ENCODE data around the gene SND1.

The SND1 gene

GRCh38 chr7:127980901-127981300 lies 328.9 kb downstream of the SND1 start:
- Histone ChIP-seq H3K27ac (ENCODE audit: low read length, poor library complexity, severe bottlenecking) (no peak overlapping the region), H4K91ac (ENCODE audit: low read length) (no peak overlapping the region), H3K27me3 (ENCODE audit: control insufficient read depth in 1 of 2, insufficient read depth in 1 of 2, low read length in 2 of 2) (no peaks in the 10 kb centered on the region), H3K23ac (ENCODE audit: low read length in 2 of 2) (no peak overlapping the region), H3K9me3 (ENCODE audit: control insufficient read depth, low read length) (peaks cover 3% of the 10 kb centered on the region), H3K18ac (ENCODE audit: low read depth in 1 of 2, low read length in 2 of 2) (no peak overlapping the region), H2BK120ac (ENCODE audit: low read depth, low read length) (no peak overlapping the region), H3K9ac (ENCODE audit: low read length) (no peak overlapping the region), H3K36me3 (ENCODE audit: control insufficient read depth in 1 of 2, insufficient read depth in 2 of 2, low read depth in 1 of 2, low read length in 2 of 2) (peaks cover 15% of the 10 kb centered on the region in 2 experiments), H2BK12ac (ENCODE audit: low read length in 2 of 2) (no peak overlapping the region), H3K4me2 (ENCODE audit: low read length, poor library complexity, severe bottlenecking) (no peak overlapping the region), H3K4ac (ENCODE audit: low read depth in 1 of 2, low read length in 2 of 2) (no peak overlapping the region), H2BK15ac (ENCODE audit: low read depth, poor library complexity, severe bottlenecking) (no peak overlapping the region), H3K4me3 (ENCODE audit: insufficient read depth in 1 of 2, low read depth in 1 of 2, low read length in 2 of 2) (no peak overlapping the region), H3K79me1 (replicated peaks; ENCODE audit: low read length, poor library complexity, severe bottlenecking) (peaks cover 37% of the 10 kb centered on the region), H2AFZ (ENCODE audit: low read depth, low read length) (no peak overlapping the region), H3K4me1 (ENCODE audit: control insufficient read depth, insufficient read depth, low read depth, low read length) (no peaks in the 10 kb centered on the region), H4K8ac (ENCODE audit: low read length) (no peak overlapping the region), H3K14ac (ENCODE audit: low read length in 2 of 2) (no peak overlapping the region), H2AK5ac (ENCODE audit: low read length, severe bottlenecking) (no peak overlapping the region), H2BK5ac (ENCODE audit: low read depth, low read length, poor library complexity, severe bottlenecking) (no peak overlapping the region)
- DNase-seq = no peak
- WGBS = 100% methylated on average over 1 of the region's 1 CpG

GRCh38 chr7:127981965-127982364 lies 330.0 kb downstream of the SND1 start:
- WGBS = 96% methylated on average over 4 of the region's 4 CpGs
- Histone ChIP-seq H2AFZ (ENCODE audit: low read depth, low read length) (no peak overlapping the region), H3K27me3 (ENCODE audit: control insufficient read depth in 1 of 2, insufficient read depth in 1 of 2, low read length in 2 of 2) (no peaks in the 10 kb centered on the region), H3K4me2 (ENCODE audit: low read length, poor library complexity, severe bottlenecking) (no peak overlapping the region), H4K91ac (ENCODE audit: low read length) (no peak overlapping the region), H2BK5ac (ENCODE audit: low read depth, low read length, poor library complexity, severe bottlenecking) (no peak overlapping the region), H3K9ac (ENCODE audit: low read length) (no peak overlapping the region), H3K4me1 (ENCODE audit: control insufficient read depth, insufficient read depth, low read depth, low read length) (peaks cover under 1% of the 10 kb centered on the region), H2AK5ac (ENCODE audit: low read length, severe bottlenecking) (no peak overlapping the region), H3K14ac (ENCODE audit: low read length in 2 of 2) (no peak overlapping the region), H3K4ac (ENCODE audit: low read depth in 1 of 2, low read length in 2 of 2) (no peak overlapping the region), H3K4me3 (ENCODE audit: insufficient read depth in 1 of 2, low read depth in 1 of 2, low read length in 2 of 2) (no peak overlapping the region), H2BK120ac (ENCODE audit: low read depth, low read length) (no peak overlapping the region), H3K9me3 (ENCODE audit: control insufficient read depth, low read length) (peaks cover 3% of the 10 kb centered on the region), H3K27ac (ENCODE audit: low read length, poor library complexity, severe bottlenecking) (no peak overlapping the region), H3K79me1 (replicated peaks; ENCODE audit: low read length, poor library complexity, severe bottlenecking) (peaks cover 32% of the 10 kb centered on the region), H3K23ac (ENCODE audit: low read length in 2 of 2) (no peak overlapping the region), H2BK15ac (ENCODE audit: low read depth, poor library complexity, severe bottlenecking) (no peak overlapping the region), H4K8ac (ENCODE audit: low read length) (no peak overlapping the region), H3K18ac (ENCODE audit: low read depth in 1 of 2, low read length in 2 of 2) (no peak overlapping the region), H2BK12ac (ENCODE audit: low read length in 2 of 2) (no peak overlapping the region), H3K36me3 (ENCODE audit: control insufficient read depth in 1 of 2, insufficient read depth in 2 of 2, low read depth in 1 of 2, low read length in 2 of 2) (peaks cover 7 to 8% of the 10 kb centered on the region in 2 experiments)
- no peak for DNase-seq

GRCh38 chr7:127983804-127984332 lies 331.9 kb downstream of the SND1 start:
- Histone ChIP-seq H3K4me3 (ENCODE audit: insufficient read depth in 1 of 2, low read depth in 1 of 2, low read length in 2 of 2) (no peak overlapping the region), H3K79me1 (replicated peaks; ENCODE audit: low read length, poor library complexity, severe bottlenecking) (peaks cover 41% of the 10 kb centered on the region), H3K23ac (ENCODE audit: low read length in 2 of 2) (no peak overlapping the region), H3K4me2 (ENCODE audit: low read length, poor library complexity, severe bottlenecking) (no peak overlapping the region), H3K9me3 (ENCODE audit: control insufficient read depth, low read length) (peaks cover 3% of the 10 kb centered on the region), H3K36me3 (ENCODE audit: control insufficient read depth in 1 of 2, insufficient read depth in 2 of 2, low read depth in 1 of 2, low read length in 2 of 2) (peaks cover 0 to 6% of the 10 kb centered on the region in 2 experiments), H3K4me1 (ENCODE audit: control insufficient read depth, insufficient read depth, low read depth, low read length) (peaks cover 3% of the 10 kb centered on the region), H3K9ac (ENCODE audit: low read length) (no peak overlapping the region), H2AFZ (ENCODE audit: low read depth, low read length) (no peak overlapping the region), H3K27ac (ENCODE audit: low read length, poor library complexity, severe bottlenecking) (no peak overlapping the region), H2BK5ac (ENCODE audit: low read depth, low read length, poor library complexity, severe bottlenecking) (no peak overlapping the region), H3K14ac (ENCODE audit: low read length in 2 of 2) (no peak overlapping the region), H2BK120ac (ENCODE audit: low read depth, low read length) (no peak overlapping the region), H4K91ac (ENCODE audit: low read length) (no peak overlapping the region), H4K8ac (ENCODE audit: low read length) (no peak overlapping the region), H3K18ac (ENCODE audit: low read depth in 1 of 2, low read length in 2 of 2) (no peak overlapping the region), H2BK15ac (ENCODE audit: low read depth, poor library complexity, severe bottlenecking) (no peak overlapping the region), H2AK5ac (ENCODE audit: low read length, severe bottlenecking) (no peak overlapping the region), H2BK12ac (ENCODE audit: low read length in 2 of 2) (no peak overlapping the region), H3K4ac (ENCODE audit: low read depth in 1 of 2, low read length in 2 of 2) (no peak overlapping the region), H3K27me3 (ENCODE audit: control insufficient read depth in 1 of 2, insufficient read depth in 1 of 2, low read length in 2 of 2) (no peaks in the 10 kb centered on the region)
- peak; percentile 46 for DNase-seq
- WGBS = 94% methylated on average over 5 of the region's 5 CpGs

GRCh38 chr7:127986581-127987521 lies 334.9 kb downstream of the SND1 start:
- H2AK5ac ChIP-seq (ENCODE audit: low read length, severe bottlenecking) = no peak overlapping the region

More at GRCh38 chr7:127986581-127987521, 334.9 kb downstream of the SND1 start:
- Histone ChIP-seq H3K14ac (ENCODE audit: low read length in 2 of 2) (no peak overlapping the region), H3K9ac (ENCODE audit: low read length) (no peak overlapping the region), H3K4me3 (ENCODE audit: insufficient read depth in 1 of 2, low read depth in 1 of 2, low read length in 2 of 2) (no peak overlapping the region), H4K8ac (ENCODE audit: low read length) (no peak overlapping the region), H3K4me1 (ENCODE audit: control insufficient read depth, insufficient read depth, low read depth, low read length) (peaks cover 3% of the 10 kb centered on the region), H3K23ac (ENCODE audit: low read length in 2 of 2) (no peak overlapping the region), H2AFZ (ENCODE audit: low read depth, low read length) (no peak overlapping the region), H2BK12ac (ENCODE audit: low read length in 2 of 2) (no peak overlapping the region), H3K4ac (ENCODE audit: low read depth in 1 of 2, low read length in 2 of 2) (no peak overlapping the region), H3K27me3 (ENCODE audit: control insufficient read depth in 1 of 2, insufficient read depth in 1 of 2, low read length in 2 of 2) (no peaks in the 10 kb centered on the region), H3K36me3 (ENCODE audit: control insufficient read depth in 1 of 2, insufficient read depth in 2 of 2, low read depth in 1 of 2, low read length in 2 of 2) (peaks cover 12 to 15% of the 10 kb centered on the region in 2 experiments), H4K91ac (ENCODE audit: low read length) (no peak overlapping the region), H3K79me1 (replicated peaks; ENCODE audit: low read length, poor library complexity, severe bottlenecking) (peaks cover 49% of the 10 kb centered on the region), H2BK15ac (ENCODE audit: low read depth, poor library complexity, severe bottlenecking) (no peak overlapping the region), H3K9me3 (ENCODE audit: control insufficient read depth, low read length) (no peaks in the 10 kb centered on the region), H3K4me2 (ENCODE audit: low read length, poor library complexity, severe bottlenecking) (no peak overlapping the region), H2BK5ac (ENCODE audit: low read depth, low read length, poor library complexity, severe bottlenecking) (no peak overlapping the region), H3K27ac (ENCODE audit: low read length, poor library complexity, severe bottlenecking) (no peak overlapping the region), H2BK120ac (ENCODE audit: low read depth, low read length) (no peak overlapping the region), H3K18ac (ENCODE audit: low read depth in 1 of 2, low read length in 2 of 2) (no peak overlapping the region)
- 88% methylated on average over 4 of the region's 4 CpGs for WGBS
- no peak for DNase-seq
